HG03064 (cell line): Measurements from ENCODE around the gene FAM216B.

ENCODE experiments used
- ATAC-seq: cut with Tn5 transposase; IDR thresholded peaks from one replicate; pipeline ENCODE4 v1.9.1; 2021; ENCODE audit warnings: low read depth; ENCODE audit not compliant: unreplicated experiment

Gene FAM216B

GRCh38 chr13:42821437-42821836 lies 40.1 kb downstream of the FAM216B start:
- ATAC-seq, result no peak

DNA sequence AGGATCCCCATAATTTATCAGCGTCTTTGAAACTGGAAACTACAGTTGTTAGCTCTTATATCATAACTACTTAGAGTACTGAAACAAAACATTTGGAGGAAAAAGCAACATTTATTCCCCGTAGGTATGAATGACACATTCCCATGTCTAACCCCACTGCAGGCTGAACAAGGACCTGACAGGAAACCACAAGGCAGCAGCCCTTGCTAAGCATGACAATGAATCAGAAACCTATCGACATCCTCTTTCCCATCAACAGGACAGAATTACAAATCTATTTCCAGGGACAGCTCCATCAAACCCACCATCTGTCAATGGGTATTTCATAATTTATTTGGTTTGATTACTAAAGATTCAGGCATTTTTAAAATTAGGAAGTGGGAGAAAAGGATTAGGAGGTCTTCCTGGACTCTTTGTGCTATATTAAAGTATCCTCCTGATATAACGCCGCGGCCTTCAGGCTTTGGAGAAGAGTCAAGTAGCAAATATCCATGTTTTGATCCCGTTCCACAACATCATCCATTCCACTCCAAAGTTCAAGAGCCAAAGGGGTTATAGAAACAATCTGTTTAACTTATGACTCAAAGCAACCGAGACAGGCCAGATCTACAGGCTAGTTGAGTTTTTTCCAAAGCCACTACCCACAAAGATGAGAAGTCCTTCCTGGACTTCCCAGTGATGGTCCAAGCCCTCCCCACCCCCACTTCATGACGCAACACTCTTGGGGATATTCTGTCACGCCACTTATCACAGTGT lies 51.1 kb downstream of the FAM216B start:
- ATAC-seq, result no peak

GRCh38 chr13:42834946-42835345 lies 53.6 kb downstream of the FAM216B start:
- ATAC-seq, result no peak

DNA sequence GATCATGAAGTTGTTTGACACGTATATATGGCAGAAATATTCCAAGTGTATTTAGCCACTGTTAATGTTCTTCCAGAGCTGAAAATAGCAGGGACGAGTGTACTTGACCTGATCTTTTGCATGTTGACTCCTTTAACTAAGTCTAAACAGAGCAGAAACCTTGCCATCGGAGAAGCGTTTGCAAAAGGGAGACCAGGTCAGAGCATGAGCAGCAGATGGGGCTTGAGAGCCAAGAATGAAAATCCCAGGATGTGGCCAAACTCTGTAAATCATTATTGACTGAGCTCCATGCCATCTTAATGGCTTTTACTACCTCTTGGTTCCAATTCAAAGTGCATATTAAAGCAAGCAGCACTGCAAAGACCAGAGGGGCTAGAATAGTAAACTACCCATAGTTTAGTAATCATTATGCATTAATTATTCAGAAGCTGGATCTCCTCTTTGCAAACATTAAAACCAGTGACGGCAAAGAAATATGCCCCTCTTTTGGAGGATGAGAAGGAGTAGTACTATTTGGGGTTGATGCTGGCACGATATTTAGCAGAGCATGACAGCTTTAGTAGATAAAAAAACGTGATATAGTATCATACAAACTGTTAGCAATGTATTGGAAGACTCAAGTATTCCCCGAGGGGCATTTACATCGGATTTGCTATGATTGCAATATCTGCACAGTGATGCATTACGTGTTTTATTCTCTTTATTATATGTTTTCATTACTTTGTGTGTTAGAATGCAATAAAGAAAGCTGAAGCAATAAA lies 55.7 kb downstream of the FAM216B start:
- no peak for ATAC-seq
